HUDEP-2 (cell line): ENCODE results near the gene ABCC3.

Source experiments
- DNase-seq, 76 experiments: peaks; one replicate each; lab custom pipeline; 2025; ENCODE audit not compliant: unreplicated experiment in 76 of 76; lab: John Stamatoyannopoulos, UW

Gene ABCC3

DNA sequence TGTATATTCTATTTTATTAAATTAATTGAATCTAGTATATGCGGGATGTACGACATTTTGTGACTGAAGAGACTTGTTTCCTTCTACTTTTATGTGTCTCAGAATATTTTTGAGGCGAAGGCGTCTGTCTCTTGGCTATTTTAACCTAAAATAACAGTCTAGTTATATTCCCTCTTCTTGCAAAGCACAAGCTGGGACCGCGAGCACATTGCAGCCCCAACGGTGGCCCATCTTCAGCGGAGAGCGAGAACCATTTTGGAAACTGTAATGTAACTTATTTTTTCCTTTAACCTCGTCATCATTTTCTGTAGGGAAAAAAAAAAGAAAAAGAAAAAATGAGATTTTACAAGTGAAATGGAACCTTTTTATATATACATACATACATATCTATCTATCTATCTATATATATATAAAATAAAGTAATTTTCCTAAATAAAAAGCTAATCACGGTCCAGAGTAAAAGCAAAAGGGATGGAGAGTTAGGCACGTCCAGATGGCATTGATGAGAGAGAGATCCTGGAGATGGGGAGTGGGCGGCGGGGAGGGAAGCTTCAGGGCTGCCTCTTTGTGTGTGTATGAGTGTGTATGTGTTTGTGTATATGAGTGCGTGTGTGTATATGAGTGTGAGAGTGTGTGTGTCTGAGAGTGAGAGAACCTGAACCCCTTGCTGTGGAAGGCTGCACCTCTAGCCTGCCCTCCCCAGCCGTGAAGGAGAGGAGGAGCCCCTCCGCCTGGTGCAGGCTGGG is 7.5 kb upstream of the ABCC3 start:
- no peak for DNase-seq

DNA sequence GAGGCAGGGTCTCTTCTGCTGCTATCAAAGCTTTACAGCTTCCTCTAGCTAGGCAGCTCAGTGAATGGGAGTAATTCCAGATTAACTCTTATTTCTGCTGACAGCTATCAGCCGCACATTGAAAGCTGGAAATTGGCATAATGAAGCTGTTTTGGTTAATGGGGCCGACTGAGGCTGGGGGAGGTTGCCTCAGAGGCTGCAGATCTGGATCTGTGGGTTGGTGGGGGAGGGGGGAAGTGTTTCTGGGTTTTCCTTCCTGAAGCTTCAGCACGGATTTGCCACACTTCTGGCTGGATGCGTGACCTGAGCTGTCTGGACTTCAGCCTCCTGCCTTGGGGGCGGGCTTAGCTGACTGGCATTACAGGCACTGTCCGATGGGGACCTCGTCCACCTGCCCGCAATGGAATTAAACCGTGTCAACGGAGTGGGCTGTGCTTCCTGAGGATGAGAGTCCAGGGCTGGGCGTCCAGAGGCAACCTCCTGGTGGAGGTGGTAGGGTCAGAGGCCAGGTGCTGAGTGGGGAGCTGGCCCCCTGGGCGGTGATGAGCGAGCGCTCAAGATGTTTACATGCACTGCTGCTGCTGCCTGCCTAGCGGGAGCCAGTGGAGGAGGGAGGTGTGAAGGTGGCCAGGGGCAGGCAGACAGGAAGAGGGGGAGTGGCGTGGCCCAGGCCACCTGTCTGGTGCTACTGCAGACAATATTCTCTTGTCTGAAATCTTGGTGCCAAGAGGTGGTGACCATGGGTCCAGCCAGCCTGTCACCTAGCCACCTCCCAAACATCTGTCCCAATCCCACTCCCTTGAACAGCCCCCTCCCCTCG is 6.7 kb upstream of the ABCC3 start:
- DNase-seq, result no peak

DNA sequence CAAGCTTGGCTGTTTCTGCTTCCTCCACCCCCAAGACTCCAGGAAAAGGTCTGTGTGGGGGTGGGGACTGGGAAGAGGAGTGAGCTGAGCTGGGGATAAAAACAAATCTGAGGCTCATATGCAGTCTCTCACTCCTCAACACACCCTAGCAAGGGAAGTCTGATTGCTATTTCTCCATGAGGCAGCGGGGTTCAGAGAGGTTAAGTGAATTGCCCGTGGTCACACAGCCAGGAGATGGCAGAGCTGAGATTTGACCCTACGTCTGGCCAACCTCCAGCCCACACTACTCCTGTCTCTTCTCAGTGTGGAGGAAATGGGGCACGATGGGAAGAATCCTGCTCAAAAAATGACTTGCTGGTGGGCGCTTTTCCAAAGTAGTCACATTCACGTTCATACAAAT is 4.8 kb upstream of the ABCC3 start:
- DNase-seq, result no peak

DNA sequence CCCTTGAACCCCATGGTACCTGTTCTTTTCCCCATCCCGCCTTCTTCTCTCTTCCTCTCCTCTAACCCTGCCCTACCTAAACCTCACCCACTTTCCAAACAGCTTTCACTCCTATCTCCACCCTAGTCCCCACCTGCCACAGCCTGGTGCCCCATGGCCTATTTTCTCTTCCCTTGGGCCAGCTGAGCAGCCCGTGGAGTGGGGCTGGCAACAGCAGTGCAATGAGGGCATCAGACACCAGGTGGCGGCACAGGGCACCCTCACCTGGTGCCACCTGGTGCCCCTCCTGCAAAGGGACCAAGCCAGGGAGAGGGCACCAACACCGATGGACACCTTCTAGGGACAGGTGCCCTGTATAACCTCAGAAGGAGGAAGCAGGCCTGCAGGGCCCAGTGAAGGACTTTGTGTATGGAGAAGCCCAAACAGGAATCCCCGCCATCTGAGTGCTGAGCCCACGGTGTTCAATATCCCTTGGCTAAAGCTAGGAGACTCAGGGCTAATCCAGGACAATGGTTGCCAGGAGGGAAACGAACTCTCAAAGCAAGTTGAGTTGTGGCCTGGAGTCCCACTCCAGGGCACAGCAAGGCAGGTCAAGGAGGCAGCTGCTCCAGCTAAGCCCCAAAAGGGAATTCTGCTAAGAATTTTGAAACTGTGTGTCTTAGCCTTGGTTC is 4.0 kb upstream of the ABCC3 start:
- peak in 18 of 76 experiments; percentile 7 to 39 (median 18) for DNase-seq

DNA sequence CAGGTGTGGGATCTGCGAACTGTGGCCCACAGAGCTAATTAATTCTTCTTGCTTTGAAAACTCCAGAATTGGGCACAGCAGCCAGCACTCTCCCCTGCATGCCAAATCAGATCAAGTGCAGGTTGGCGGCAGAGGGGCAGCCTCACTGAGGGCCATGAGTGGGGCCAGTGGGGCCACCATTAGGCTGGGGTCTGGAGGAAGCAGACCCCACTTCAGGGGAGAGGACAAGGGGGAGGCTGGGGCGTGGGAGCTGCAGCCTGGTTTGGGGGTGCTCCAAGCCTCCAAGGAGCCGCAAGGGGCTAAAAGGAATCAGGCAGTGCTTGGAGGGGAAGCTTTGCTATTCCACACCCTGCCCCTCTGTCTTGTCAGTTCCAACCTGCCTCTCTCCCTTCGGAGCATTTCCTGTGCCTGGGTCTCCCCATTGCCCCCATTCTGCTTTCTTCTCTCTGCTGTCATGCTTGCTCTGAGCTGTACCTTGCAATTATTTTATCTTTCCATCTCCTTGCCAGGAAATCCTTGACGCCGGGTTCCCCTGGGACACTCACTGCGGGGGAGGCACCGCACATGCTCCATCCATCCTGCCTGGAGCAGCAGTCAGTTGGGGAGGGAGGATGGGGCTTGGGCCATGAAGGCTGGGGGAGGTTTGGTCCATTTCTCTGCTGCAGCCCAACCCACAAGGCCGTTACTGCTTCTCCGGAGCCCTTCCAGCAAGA is 3.3 kb upstream of the ABCC3 start:
- no peak for DNase-seq

DNA sequence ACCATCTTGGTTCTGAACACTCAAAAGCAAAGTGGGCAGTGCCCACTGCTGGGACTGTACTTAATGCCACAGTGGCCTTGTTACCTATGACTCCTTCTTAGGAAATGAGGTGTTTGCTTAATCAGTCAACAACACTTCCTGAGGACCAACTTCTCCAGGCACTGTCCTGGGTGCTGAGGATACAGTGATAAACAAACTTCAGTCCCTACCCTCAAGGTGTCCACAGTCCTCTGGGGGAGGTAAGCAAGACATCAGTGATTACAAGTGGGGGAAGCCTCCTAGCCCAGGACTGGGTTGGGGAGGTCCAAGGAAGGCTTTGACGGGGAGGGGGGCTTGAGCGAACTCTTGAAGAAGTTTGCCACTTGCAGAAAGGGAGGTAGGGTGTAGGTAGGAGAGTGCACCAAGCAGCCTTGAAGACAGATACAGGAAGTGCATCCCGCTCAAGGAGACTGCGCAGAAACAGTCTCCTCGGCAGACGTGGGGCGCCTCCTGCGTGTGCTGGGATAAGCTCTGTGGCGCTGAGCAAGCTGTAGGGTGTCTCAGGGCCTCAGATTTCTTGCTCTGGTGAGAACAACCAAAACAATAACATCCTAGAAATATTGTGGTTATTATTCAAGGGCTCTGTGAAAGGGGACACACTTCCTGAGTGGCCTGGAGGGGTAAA is 2.6 kb upstream of the ABCC3 start:
- no peak for DNase-seq

DNA sequence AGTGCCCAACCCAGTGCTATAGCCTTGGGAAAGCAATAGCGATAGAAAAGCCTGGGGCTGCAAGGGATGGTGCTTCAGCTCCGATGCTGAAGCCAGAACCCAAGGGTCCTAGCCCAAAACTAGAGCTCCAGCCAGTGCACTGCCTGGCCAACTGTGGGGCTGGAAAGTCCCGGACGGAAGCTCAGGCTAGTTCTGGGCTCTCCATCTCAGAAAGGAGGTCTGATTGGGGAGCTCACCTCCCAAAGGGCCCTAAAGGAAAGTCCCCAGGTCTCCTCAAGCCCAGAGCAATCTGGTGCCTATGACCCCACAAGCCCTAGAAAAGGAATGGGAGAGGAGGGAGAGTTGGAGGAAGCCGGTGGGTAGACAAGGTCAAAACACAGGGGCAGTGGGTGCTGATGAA is 2.0 kb upstream of the ABCC3 start:
- DNase-seq, result no peak

DNA sequence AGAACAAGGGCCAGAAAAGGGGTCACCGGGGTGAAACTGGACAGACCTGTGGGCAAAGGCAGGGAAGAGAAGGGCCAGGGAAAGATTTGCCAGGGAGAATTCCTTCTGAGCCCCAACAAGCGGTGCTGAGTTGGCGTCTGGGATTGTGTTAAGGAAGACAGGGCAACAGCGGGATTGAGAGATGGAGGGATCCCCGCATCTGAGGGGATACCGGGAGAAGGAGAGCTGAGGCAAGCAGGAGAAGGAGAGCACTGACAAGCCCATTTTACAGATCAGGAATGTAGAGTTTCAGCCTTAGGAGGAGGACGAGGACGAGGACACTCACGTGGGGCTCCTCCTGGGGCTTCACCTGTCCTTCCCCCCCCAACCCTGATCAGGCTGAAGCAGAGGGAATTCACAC is 998 bp upstream of the ABCC3 start:
- no peak for DNase-seq

DNA sequence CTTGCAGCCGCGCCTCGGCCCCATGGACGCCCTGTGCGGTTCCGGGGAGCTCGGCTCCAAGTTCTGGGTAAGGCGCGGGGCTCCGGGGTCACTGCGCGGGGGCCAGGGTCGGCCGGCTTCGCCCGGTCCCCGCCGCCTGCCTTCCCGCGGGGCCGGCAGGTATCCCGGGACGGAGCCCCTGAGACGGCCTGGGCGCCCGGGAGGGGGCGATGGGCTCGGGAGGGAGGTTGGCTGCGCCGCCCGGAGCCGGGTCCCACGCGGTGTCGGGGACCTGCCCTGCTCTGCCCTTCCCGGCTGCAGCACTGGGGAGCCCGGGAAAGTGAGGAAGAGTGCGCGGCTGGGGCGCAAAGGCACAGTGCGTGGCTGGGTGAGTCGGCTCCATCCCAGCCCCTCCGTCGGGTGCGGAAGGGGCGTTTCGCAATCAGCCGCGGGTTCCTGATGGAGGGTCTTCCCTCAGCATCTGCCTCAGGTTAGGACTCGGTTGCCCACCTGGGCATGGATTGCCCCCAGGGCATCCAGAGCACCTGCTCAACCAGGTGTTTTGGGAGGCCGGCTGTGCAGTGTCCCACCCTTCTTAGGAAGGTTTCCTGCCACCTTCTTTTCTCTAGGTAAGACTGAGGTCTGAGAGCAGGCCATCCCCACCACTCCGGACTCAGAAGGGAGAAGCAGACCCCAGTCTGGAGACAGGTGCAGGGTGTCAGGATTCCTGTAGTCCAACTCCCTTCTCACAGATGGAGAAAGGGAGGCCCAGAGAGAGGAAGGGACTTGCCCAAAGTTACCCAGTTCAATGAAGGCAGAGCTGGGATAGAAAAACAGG is 442 bp downstream of the ABCC3 start:
- DNase-seq, result no peak

DNA sequence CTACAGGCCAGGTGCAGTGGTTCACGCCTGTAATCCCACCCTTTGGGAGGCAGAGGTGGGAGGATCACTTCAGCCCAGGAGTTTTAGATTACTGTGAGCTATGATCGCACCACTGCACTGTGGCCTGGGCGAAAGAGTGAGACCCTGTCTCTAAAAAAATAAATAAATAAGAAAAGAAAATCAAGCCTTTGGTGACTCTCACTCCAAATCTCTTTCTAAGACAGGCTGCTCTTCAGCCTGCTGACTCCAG is 976 bp downstream of the ABCC3 start:
- no peak for DNase-seq

DNA sequence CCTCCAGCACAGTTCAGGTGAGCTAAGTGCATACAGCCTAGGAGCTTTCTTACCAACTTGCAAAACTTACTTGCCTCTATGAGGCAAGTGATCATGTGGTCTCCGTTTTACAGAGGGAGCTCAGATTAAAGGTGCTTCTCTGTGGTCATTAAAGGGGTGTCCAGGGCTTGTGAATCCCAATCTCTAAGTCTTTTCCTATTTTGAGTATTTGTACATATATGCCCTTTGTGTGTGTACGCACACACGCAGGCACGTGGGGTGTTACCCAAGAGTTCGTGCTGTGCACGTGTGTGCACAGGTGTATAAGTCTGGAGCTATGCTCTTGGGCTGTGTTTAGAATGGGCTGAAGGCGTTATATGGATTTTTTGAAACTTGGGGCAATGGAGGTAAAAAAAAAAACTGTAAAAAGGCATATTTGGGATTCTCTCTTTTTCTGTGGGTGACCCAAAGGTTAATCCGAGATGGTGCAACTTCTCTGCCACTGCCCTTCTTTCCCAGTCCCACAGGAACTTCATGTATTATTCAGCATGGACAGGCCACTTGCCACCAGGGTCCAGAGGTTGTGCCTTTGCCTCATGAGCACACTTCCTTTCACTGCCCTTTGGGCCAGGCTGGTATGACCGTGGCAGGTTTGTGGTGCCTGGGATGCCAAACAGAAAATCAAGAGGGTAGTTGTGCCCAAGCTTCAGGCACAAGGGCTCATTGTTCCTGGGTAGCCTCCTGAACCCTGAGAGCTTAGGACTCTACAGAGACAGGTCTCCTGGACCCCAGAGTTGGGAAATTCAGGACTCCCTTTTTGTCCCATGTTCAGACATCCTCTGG is 1.5 kb downstream of the ABCC3 start:
- no peak for DNase-seq

DNA sequence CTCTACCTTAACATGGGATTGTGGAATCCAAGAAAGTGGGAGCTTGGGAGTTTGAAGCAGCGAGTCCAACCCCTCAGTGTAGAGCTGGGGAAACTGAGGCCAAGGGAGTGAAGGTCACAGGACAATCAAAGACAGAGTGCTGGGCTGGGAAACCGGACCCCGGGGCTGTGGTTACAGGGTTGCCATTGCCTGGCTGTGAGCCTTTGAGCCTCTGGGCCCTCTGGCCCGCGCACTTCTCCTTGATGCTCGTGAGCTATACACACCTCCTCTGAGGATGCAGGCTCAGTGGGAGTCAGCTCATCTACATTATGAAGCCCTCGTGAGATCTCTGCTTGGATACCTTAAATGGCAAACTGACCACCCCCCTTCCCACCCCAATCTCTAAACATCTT is 2.1 kb downstream of the ABCC3 start:
- DNase-seq, result no peak

DNA sequence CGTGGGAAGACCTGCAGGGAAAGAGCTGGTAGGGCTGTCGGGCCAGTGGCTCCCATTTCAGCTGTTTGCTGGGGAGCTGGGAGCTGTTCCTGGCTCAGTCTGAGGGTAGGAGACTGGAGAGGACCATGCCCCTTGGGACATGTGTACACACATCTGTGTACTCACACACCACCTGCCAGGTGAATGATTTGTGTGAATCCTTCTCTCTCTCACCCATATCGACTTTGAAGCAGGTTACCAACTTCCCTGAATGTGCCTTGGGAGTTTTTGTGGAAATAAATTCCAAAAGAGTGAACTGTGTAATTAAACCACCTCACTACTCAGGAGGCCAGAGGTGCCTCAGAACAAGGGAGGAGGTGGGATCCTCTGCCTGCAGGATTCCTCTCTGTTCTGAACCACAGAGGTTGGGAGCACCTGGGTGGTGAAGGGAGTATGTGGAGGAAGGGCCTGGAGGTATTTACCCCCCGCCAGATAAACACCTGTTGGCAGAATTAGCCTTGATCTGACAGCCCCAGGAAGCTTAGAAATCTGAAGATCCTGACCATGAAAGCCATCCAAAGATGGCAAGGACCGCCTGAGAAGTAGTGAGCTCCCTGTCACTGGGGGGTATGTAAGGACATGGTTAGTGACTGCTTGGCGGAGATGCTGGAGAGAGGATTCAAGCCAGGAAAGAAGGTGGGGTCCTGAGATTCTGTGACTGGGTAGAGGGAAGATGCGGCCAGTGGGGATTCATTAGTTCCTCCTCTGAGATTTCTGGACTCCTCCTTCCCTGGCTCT is 3.3 kb downstream of the ABCC3 start:
- DNase-seq, result no peak

DNA sequence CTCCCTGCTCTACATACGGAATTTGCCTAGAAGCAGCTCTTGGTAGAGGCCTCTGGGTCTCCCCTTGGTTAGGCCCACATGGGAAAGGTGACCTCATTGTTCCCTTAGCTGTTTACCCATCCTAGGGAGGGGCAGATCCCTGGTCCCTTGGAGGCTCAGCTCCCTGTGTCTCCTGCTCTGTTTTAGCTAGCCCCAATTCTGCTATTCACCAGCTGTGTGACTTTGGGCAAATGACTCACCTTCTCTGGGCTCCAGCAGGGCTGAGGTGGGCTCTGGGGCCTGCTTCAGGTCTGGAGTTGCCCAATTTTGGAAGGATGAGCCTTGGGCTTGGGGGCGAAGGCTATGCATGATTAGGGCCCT is 3.9 kb downstream of the ABCC3 start:
- DNase-seq, result no peak

DNA sequence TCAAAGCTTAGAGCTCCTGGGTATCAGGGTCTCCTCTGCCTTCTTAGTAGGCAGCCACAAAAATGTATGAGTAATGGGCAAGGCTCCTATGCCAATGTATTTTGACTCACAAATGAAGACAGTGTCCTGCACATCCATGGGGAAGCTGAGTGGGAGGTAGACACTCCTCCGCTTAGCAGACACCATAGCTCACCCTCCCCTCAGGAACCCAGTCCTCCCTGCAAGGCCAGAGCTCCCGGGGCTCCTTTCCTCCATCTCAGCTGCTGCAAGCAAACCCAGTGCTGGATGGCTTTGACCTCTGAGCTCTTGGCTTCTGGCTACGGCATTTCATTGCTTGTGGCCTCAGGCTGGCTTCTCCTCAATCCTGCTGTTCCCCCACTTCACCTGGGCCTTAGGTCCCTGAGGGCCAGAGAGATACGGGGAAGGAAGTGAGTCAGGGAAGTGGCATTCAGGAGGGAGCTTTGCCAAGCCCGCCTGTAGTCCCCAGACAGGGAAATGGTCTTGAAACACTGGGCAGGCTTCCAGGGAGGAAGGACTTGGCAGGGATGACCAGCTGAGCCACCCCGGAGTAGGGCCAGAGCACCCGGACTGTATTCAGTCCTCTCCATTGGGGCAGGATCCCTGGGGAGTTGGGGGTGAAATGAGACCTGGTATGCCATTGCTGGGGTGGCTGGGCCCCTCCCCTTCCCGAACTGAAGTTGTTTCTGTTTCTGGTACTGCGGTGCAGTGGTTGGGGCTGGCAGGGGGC is 4.5 kb downstream of the ABCC3 start:
- DNase-seq, result peak in 14 of 76 experiments; percentile 13 to 36 (median 24)

DNA sequence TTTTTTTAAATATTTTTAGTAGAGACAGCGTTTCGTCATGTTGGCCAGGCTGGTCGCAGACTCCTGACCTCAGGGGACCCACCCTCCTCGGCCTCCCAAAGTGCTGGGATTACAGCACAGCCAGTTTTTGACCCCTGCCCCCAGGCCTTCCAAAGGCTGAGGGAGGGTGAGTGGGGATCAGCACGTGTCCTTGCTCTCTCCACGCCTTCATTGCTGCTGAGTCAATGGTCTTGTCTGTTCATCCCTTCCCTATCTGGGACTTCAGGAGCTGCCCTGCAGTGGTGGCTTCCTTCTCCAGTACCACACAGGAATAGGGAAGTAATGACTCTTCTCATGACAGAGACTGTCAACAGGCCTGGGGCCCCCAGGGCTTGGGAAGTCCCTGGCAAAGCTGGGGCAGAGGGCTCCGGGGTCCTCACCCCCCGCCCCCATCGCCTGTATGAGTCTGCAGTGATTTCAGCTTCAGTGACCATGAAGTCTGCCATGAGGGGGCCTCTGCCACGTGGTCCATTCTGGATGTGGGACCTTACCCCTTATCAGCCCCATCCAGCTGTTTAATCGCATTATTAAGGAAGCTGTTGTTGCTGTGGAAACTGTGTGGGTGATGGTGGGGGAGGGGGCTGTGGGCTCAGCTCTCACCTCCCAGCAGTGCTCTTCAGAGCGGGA is 6.1 kb downstream of the ABCC3 start:
- peak in 20 of 76 experiments; percentile 6 to 49 (median 22) for DNase-seq

DNA sequence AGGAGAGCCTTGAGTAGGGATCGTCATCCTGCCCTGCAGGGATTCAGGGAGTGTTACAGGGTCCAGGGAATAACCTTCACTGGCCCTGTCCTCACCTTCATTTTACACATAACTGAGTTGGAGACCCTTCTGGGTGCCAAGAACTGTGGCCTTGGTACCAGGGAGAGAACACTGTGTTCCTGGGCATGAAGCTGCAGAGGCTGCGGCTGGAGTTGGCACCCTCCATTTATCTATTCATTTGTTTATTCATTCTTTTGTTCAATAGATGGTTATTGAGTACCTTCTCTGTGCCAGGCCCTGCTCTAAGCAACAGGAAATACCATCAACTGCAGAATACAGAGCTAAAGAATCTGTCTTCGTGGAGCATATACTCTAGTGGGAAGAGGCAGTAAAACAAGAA is 6.7 kb downstream of the ABCC3 start:
- DNase-seq, result no peak
